K562 (cell line): ENCODE measurements around the gene PSMB4. TPM values are rescaled to one million over a fixed set of nuclear protein-coding genes. Genes with fewer than 3 reads are reported as not detected.

Source experiments
- ARHGAP35 ChIP-seq: fragments of 450-650 bp; IDR thresholded peaks from 2 replicates; pipeline ENCODE4 v1.6.1; 2018; ENCODE audit not compliant: partially characterized antibody
- MAFF ChIP-seq: IDR thresholded peaks from 2 replicates; pipeline ENCODE4 v1.6.1; 2012; ENCODE audit warnings: low read length, improper control_type of control experiment
- MCM3 ChIP-seq: fragments of 450-650 bp; IDR thresholded peaks from 2 replicates; pipeline ENCODE4 v1.6.1; 2016
- NUFIP1 ChIP-seq: fragments of 450-650 bp; IDR thresholded peaks from 2 replicates; pipeline ENCODE4 v1.6.1; 2018; ENCODE audit not compliant: partially characterized antibody
- PTRF ChIP-seq: fragments of 450-650 bp; IDR thresholded peaks from 2 replicates; pipeline ENCODE4 v1.6.1; 2016; ENCODE audit warnings: mild to moderate bottlenecking, missing genetic modification characterization, missing compliant biosample characterization
- ZNF121 ChIP-seq: sonication (generic); formaldehyde crosslinking; conservative IDR thresholded peaks from 2 replicates; pipeline ENCODE4 v1.8.0; 2022; ENCODE audit warnings: missing genetic modification reagents
- ZNF143 ChIP-seq: sonication (generic); formaldehyde crosslinking; IDR thresholded peaks from 2 replicates; pipeline ENCODE4 v1.9.0; 2022; ENCODE audit warnings: mild to moderate bottlenecking, missing genetic modification reagents
- polyA plus RNA-seq, 8 experiments: library from polyadenylated mRNA; depleted of rRNA in 4 of 8; stranded (reverse) in 5 of 8; unstranded in 3 of 8; fragments of >200 nt; fragmentation: Nextera tagmentation in 2 of 8; fragmentation: Illumina TruSeq in 1 of 8; extraction: Ambion mirVana in 2 of 8; extraction: Trizol in 1 of 8; gene quantifications; 2 replicates each; pipeline versions ENCODE4 v1.2.1 to v1.2.3, GENCODE V29; 2011 to 2014; ENCODE audit warnings: inconsistent platforms in 1 of 8, missing spikeins in 1 of 8
- total RNA-seq, 7 experiments: library from RNA; depleted of rRNA in 6 of 7; stranded (reverse); fragments of >200 nt in 6 of 7; fragmentation: Illumina TruSeq in 2 of 7; extraction: Trizol in 2 of 7; gene quantifications; 2 replicates each; pipeline versions ENCODE4 v1.2.1 to v1.2.3, GENCODE V29; 2011 to 2021; ENCODE audit warnings: low replicate concordance in 1 of 7
- TF ChIP-seq, protein P1 (sequence below), 2 experiments: fragments of 450-650 bp; IDR thresholded peaks; 2 replicates each; pipeline ENCODE4 v1.6.1; 2016
- TF ChIP-seq, protein P2 (sequence below), 2 experiments: fragments of 450-650 bp; formaldehyde crosslinking in 1 of 2; IDR thresholded peaks; 2 replicates each; pipeline versions ENCODE4 v1.4.0 to v1.6.1; 2014 to 2020; ENCODE audit warnings: mild to moderate bottlenecking in 2 of 2, borderline replicate concordance in 1 of 2, low read depth in 1 of 2

The PSMB4 gene
- total and polyA plus RNA-seq, 9 of the 15 experiments (the other 6 are each of a cell fraction or from before 2014, with no cell fraction given): 397 to 674 (median 475) TPM

DNA sequence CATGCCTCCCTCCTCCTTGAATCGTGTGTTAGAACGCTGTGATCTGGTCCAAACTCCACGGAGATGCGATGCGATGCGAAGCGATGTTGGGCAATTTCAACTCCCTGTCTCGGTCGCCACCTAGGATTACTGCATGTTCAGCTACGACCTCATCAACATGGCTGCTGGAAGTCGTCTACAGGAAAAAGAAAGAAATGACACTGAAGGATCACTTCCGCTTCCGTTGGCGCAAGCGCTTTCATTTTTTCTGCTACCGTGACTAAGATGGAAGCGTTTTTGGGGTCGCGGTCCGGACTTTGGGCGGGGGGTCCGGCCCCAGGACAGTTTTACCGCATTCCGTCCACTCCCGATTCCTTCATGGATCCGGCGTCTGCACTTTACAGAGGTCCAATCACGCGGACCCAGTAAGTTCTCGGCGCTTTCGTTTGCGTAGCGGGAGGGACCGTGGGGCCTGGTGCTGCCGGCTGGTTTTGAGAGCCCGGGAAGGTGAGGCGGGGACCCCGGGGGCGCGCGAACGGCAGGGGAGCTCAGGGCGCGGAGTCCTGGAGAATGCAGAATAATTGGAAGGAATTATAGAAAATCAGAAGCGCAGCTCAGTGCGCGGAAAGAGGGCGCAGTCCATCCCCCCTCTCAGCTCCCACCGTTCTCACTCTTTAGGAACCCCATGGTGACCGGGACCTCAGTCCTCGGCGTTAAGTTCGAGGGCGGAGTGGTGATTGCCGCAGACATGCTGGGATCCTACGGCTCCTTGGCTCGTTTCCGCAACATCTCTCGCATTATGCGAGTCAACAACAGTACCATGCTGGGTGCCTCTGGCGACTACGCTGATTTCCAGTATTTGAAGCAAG, at the start of gene PSMB4 (continued):
- TF ChIP-seq, protein P1, sequence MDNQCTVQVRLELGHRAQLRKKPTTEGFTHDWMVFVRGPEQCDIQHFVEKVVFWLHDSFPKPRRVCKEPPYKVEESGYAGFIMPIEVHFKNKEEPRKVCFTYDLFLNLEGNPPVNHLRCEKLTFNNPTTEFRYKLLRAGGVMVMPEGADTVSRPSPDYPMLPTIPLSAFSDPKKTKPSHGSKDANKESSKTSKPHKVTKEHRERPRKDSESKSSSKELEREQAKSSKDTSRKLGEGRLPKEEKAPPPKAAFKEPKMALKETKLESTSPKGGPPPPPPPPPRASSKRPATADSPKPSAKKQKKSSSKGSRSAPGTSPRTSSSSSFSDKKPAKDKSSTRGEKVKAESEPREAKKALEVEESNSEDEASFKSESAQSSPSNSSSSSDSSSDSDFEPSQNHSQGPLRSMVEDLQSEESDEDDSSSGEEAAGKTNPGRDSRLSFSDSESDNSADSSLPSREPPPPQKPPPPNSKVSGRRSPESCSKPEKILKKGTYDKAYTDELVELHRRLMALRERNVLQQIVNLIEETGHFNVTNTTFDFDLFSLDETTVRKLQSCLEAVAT (IDR thresholded peaks at IDR 0.05): no peak
- TF ChIP-seq, protein P2, sequence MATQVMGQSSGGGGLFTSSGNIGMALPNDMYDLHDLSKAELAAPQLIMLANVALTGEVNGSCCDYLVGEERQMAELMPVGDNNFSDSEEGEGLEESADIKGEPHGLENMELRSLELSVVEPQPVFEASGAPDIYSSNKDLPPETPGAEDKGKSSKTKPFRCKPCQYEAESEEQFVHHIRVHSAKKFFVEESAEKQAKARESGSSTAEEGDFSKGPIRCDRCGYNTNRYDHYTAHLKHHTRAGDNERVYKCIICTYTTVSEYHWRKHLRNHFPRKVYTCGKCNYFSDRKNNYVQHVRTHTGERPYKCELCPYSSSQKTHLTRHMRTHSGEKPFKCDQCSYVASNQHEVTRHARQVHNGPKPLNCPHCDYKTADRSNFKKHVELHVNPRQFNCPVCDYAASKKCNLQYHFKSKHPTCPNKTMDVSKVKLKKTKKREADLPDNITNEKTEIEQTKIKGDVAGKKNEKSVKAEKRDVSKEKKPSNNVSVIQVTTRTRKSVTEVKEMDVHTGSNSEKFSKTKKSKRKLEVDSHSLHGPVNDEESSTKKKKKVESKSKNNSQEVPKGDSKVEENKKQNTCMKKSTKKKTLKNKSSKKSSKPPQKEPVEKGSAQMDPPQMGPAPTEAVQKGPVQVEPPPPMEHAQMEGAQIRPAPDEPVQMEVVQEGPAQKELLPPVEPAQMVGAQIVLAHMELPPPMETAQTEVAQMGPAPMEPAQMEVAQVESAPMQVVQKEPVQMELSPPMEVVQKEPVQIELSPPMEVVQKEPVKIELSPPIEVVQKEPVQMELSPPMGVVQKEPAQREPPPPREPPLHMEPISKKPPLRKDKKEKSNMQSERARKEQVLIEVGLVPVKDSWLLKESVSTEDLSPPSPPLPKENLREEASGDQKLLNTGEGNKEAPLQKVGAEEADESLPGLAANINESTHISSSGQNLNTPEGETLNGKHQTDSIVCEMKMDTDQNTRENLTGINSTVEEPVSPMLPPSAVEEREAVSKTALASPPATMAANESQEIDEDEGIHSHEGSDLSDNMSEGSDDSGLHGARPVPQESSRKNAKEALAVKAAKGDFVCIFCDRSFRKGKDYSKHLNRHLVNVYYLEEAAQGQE (IDR thresholded peaks at IDR 0.05; ENCODE audit: borderline replicate concordance): peak; percentile 34; the same call in 1 of the 2 replicates
- TF ChIP-seq, protein P2 (CRISPR knock-in tag; IDR thresholded peaks at IDR 0.05; ENCODE audit: low read depth): no peak
- no peak for TF ChIP-seq ARHGAP35
- TF ChIP-seq PTRF (tag): no peak
- TF ChIP-seq NUFIP1: no peak
- TF ChIP-seq ZNF143 (CRISPR knock-in tag): no peak
- no peak for TF ChIP-seq ZNF121 (CRISPR knock-in tag)
- no peak for TF ChIP-seq MAFF
- TF ChIP-seq MCM3: no peak
